GM21390 (cell line): ENCODE measurements around the gene FOXP4.

Experiments used
- ATAC-seq: cut with Tn5 transposase; IDR thresholded peaks from one replicate; pipeline ENCODE4 v1.9.1; 2021; ENCODE audit not compliant: unreplicated experiment

Gene FOXP4

GRCh38 chr6:41622206-41622988 lies 76.2 kb downstream of the FOXP4 start:
- no peak for ATAC-seq

GRCh38 chr6:41623330-41623729 lies 77.1 kb downstream of the FOXP4 start:
- no peak for ATAC-seq

DNA sequence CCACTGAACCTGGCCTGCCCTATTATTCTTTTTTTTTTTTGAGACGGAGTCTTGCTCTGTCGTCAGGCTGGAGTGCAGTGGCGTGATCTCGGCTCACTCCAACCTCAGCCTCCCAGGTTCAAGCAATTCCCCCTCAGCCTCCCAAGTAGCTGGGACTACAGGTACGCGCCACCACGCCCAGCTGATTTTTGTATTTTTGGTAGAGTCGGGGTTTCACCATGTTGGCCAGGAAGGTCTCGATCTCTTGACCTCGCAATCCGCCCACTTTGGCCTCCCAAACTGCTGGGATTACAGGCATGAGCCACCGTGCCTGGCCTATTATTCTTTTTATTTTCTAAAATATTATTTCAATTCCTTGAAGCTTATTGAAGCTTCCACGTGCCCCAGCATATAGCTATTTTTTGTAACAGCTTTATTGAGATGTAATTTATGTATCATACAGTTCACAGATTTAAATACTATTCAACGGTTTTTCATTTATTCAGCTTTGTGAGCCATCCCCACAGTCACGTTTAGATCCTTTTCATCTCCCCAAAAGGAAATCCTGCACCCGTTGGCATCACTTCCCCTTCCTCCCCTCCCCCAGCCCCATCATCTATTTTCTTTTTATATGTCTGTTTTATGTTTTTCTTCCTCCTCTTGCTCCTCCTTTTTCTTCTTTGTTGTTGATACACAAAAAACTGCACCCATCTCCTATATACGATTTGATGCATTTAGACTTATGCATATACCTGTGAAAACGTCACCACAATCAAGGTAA lies 78.6 kb downstream of the FOXP4 start:
- ATAC-seq, result no peak

DNA sequence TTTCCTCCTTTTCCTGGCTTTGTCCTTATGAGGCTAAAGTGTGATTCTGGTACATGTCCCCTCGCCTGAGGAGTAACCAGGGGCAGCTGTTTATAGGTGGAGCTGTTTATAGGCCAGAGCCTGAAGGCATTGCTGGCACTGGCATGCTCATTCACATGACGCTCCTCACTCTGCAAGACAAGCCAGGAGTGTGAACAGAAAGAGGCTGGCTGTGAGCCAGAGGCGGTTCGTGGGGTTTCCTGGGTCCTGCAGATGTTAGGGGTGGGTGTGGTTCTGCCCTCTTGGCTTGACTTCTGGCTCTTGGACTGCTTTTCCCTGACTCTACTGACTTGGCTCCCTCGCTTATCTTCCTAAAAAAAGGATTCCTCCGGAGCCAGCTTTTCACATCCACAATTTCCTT lies 79.3 kb downstream of the FOXP4 start:
- no peak for ATAC-seq

DNA sequence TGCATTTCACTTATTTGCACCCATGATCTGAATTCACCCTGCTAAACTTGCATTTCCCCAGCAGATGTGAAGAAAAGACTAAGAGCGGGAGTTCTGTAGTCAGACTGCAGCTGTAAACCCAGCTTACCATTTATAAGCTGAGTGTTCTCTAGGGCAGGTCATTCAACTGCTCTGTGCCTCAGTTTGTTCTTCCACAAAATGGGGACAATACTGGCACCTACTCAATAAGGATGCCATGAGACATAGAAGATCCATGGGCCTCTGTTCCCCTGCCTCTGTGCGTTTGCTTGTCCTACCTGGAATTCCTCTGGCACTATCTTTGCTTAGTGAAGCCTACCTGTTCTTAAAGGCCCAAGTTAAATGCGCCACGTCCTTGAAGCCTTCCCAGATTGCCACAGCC lies 79.8 kb downstream of the FOXP4 start:
- no peak for ATAC-seq

DNA sequence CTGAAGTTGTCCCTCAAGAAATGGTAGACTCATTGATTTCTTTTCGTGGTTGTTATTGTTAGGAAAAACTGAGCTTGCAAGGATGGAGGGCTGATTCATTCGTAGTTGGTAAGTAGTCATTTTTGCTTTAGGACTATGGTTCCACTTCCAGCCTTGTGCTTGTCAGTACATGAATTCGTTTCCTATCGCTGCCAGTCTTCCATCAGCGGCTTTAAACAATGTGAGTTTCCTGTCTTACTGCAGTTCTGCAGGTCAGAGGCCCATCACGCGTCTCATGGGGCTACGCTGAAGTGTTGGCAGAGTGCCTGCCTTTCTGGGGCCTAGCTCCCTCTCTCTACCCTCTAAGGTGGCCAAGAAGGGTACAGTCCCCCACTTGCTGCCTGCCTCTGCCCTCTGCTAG lies 80.7 kb downstream of the FOXP4 start:
- ATAC-seq, result no peak

GRCh38 chr6:41629128-41629527 lies 82.9 kb downstream of the FOXP4 start:
- no peak for ATAC-seq

GRCh38 chr6:41630069-41630468 lies 83.9 kb downstream of the FOXP4 start:
- ATAC-seq, result no peak

GRCh38 chr6:41630946-41631345 lies 84.8 kb downstream of the FOXP4 start:
- no peak for ATAC-seq

DNA sequence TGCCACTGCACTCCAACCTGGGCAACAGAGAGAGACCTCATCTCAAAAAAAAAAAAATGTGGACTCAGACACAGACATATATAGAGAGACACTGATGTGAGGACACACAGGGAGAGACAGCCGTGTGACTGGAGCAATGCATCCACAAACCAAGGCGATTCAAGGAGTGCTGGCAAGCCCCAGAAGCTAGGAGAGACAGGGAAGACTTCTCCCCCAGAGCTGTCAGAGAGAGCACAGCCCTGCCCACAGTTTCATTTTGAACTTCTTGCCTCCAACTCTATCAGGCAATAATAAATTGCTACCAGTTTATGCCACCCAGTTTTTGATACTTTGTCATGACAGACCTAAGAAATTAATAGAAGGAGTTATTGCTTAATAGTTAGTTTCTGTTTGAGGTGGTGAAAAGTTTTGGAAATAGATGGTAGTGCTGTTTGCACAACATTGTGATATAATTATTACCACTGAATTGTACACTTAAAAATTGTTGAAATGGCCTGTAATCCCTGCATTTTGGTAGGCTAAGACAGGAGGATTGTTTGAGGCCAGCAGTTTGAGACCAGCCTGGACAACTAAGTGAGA lies 87.0 kb downstream of the FOXP4 start:
- ATAC-seq, result no peak

DNA sequence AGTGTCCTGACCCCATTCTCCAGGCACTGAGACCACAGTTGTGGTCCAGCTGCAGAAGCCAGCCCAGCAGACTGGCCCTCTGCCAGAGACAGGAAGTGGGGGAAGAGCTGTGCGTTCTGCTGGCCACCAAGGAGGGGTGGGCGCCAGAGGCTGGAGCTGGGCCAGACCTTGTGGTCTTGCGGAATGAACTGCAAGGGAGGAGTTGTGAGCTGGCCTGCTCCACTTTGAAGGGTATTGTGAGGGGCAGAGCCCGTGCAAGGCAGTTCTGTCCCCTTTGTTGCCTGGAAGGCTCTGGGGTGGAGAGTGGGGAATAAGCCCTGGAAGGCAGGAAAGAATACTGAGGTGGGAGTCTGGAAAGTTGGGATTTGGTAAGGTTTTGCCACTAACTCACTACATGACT lies 88.5 kb downstream of the FOXP4 start:
- ATAC-seq, result no peak

GRCh38 chr6:41635365-41635764 lies 89.2 kb downstream of the FOXP4 start:
- no peak for ATAC-seq

GRCh38 chr6:41636833-41637193 lies 90.6 kb downstream of the FOXP4 start:
- ATAC-seq, result no peak

DNA sequence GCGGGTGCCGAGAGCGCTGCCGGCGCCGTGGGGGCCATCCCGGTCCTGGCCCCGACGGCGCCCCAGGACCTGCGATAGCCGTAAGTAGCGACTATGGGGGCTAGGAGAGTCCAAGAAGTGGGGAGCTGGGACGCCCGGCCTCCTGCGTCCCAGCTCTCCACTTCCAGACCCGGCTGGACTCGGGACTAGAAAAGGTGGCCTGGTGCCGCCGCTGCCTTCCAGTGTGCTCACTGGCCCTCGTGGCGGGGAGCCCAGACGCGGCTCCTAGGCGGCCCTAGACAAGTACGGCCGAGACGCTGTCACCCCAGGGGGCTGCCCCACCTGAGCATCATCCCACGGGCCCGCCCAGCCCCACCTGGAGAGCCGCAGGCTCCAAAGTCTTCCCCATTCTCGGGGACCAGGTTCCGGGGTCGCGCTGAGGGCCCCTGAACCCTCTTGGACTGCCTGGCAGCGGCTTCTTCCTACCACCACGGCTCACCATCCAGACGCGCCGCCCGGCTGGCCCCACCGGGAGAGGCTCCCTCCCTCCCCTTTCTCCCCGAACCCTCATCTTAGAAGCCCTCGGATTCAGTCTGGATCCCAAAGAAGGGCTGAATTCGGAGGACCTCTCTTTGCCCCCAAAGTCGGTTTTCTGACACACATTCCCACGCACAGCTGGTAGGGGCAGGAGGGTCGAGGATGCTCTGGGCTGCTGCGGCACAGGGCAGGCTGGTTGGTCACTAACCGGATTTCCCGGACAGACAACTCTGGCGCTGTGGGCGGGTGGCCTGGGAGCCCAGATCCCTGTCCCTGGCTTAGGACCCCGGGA lies 91.2 kb downstream of the FOXP4 start:
- no peak for ATAC-seq

- no peak for ATAC-seq
Measured at GRCh38 chr6:41638002-41638934, 92.1 kb downstream of the FOXP4 start, which contains the start of gene MDFI. MDFI (plus strand) TSS chr6:41638468; CDS start chr6:41638750, 282 bp downstream.

DNA sequence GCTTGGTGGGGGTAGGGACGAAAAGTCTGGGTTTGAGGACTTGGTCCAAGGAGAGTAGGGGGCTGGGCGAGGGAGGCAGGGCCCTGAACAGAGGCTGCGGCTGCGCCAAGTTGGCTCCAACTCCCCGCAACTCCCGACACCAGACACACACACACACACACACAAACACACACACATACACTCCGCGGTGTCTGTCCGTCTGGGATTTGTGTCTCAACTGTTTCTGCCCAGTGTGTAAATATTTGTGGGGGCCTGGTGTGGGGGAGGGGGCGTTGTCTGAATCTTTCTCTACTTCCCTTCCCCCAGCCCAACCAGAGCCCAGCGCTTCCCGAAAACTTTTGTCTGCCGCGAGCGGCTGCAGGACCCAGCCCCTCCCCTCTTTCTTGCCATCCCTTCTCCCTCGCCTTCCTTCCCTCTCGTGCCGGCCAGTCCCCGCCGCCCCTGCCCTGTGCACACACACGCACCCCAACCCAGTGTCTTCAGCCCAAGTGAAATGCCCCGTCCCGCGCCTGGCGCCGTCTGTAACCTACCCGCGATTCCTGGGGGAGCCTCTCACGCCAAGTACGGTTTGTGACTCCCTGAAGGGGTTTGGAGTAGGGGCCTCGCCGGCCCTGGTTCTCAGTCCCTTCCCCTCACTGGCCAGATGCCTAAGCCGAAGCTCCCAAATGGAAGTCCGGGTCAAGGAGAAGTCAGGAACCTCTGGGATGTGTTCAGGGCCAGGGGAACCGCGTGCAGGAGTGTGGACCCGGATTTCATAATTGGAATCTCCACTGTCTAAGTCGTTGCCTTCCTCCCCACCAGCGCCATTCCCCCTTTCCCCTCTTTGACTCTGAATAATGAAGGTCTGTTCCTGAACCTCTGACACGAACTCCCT lies 93.0 kb downstream of the FOXP4 start:
- no peak for ATAC-seq

DNA sequence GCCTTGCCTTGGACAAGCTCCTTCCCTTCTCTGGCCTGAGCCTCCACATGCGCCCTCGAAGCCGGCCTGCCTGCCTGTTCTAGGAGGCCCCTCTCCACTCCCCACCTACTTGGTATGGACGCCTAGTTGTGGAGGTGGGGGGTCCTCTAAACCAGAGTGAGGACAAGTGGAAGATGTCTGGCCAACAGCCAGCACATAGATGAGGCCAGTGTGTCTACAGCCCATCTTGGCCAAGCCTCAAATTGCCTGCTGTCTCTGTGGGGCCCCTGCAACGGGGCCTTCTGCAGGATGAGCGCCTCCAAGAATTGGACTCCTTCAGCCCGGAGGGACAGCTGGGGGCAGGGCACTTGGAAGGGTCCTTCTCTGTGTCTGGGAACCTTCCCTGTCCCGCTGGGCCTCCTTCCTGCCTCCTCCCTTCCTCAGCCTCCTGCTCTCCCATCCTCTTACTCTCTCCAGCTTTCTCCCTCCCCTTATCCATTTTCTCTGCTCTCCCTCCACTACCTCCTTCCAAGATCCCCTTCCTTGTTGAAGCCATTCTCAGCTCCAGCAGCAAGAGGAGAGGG lies 93.7 kb downstream of the FOXP4 start:
- no peak for ATAC-seq

- ATAC-seq, result no peak
Measured at GRCh38 chr6:41640426-41640825, 94.2 kb downstream of the FOXP4 start.

- no peak for ATAC-seq
Measured at GRCh38 chr6:41641352-41641925, 95.3 kb downstream of the FOXP4 start.
